ENCODE measurements around the gene RGS17.
A peak's percentile ranks its signal among the peaks of the same experiment; 100 is the strongest.
"Not testable (repeated sequence)": the region's sequence is repeated elsewhere in the genome, so short reads cannot be mapped to it uniquely, and the experiment has no call there.

Gene RGS17, protein sequence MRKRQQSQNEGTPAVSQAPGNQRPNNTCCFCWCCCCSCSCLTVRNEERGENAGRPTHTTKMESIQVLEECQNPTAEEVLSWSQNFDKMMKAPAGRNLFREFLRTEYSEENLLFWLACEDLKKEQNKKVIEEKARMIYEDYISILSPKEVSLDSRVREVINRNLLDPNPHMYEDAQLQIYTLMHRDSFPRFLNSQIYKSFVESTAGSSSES

DNA sequence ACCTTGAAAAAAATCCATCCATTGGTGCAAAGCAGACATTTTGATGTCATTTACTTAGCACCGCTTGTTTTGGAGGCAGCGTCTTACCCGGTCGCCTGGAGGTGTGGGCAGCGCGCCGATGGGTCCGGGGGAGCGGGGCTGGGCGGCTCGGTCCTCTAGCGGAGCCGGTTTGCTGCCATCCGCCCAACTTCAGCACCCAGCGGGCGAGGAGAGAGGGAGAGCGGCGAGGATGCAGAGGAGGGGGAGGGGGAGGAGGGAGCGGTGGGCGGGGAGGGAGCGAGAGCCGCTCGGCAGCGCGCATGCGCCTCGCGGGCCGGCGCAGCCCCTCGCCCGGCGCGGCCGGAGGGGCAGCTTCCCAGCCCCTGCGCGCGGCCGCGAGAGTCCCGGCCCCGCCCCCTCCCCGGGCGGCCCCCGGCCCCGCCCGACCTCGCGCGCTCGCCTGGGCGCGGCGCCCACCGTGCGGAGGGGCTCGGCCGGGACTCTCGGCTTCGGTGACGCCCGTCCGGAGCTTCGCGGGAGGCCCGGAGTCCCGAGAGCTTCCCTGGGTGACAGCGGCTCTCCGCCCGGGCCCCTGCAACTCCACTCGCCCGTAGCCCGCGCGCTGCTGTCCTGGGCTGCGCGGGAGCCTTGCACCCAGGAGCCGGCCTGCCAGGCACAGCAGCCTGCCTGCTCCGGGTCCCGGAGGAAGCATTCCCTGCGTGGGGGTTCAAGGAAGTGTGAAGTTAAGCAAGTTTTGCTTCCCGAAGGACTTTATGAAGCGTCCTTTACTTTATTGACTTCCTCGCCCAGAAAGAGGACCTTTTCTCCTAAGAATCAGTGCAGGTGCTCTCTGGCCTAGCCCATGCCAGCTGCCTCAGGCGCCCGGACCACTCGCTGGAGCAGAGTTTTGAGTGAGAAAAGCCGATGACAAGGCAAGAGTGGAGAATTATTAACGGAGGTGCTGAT lies at the start of gene RGS17:
RGS17 (minus strand) TSS at position 246 of the 945 bp plus-strand sequence. CDS start 87,264 bp downstream, outside the sequence.
- FAIRE-seq (no peak), DNase-seq (ENCODE audit: low spot score) (peak; percentile 38)

DNA sequence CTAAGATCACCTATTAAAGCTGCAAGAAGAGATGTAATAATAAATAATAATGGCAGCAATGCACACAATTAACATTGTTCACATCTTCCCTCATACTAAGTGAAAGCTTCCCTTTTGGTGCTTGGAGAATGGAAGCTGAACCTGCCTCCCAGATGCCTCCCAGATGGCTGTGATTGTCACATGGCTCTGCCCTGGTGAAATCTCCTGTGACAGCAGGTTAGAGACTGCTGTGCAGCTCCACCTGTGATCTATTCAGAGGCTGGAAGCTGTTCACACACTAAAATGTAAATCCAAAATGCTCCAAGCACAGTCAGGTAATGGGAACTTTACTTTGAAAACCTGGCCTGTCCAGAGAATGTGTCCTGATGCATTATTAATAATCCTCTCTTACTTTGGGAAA lies 41.7 kb upstream of the RGS17 start:
- FAIRE-seq (no peak), DNase-seq (ENCODE audit: low spot score) (no peak)

DNA sequence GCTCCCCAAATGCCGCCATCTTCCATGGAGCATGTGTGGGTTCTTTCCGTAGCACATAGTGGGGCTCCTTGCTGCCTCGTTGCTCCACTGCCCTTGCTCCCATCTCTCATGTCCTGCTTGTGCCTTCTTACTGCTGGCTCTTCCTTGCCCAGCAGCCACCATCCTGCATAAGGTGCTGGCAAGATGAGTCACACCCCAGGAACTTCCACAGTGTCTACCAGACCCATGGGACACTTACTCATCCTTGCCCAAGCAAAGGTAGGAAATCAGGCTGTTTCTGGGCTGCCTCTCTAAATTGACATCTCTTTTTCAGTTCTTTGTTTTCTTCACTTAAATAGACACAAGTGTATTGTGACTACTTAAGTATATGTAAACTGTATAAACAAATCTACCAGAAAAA lies 39.4 kb upstream of the RGS17 start:
- peak; percentile 76 for DNase-seq (ENCODE audit: low spot score)
- FAIRE-seq: peak; percentile 87

DNA sequence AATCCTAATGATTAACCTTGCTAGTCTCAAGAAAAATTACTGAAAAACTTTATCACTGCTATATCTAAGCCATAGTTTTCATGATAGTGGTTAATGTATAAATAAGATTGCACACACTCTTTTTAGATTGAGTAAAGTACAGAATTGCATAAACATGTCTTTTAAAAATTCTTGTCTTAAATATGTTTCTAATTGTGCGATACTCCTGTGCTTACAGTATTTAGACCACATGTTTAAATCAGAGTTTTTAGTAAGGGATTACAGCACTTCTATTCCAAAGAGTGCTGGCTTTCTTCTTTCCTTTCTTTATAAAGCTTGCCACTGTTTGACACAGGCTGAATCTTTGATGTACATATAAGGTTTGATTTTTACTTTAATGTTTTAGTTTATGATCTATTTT lies 36.8 kb upstream of the RGS17 start:
- FAIRE-seq (no peak), DNase-seq (ENCODE audit: low spot score) (no peak)

DNA sequence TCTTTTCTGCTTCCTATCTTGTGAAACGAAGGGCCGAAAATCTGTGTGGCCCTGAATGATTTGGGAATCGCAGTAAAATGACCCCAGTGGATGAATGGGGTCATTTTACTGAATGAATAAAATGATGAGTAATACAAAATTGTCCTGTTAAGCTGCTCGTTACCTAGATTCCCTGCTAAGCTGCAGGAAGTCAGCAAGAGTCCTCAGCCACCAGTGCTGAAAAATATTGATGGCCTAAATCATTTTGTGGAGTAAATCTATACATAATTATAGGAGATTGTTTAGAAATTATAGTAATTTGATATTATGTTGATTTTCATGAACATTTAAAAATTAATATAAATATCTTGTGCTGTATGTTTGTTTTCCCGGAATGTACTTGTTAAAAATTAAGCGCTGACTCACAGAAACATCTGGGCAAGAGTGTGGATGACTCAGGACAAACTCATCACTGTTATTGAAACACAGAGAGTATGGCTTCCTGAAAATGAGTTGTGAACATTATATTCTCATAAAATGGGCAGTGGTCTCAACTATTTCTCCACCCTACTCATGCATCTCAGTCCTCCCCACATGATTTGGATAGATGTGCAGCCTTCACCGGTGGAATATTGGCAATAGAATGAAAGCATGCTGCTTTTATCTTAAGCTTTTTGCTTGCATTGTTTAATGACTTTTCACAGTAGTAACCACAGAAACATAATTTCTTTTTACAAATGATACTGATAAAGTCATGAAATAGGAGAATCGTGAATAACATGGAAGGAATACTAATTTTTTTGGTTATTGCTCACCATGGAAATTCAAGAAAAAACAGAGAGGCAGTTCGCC lies 36.2 kb upstream of the RGS17 start:
- FAIRE-seq (peak; percentile 95), DNase-seq (ENCODE audit: low spot score) (peak; percentile 84)

DNA sequence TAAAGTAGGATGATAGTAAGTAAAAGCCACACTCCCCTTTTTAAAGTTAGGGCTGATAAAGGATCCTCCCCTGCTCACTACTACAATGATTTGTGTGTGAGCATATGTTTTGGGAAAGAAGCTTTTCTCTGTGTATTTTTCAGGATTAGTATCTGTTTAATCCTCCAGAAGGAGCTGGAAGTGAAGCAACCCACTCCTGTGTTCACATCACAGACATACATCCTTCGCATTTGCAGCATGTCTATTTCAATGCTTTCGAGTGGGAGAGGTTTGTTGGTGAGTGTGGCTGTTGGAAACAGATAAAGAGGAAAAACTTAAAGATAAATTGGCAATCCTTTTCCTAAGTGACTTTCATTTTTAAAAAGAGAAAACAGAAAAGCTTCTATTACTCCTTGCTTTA lies 31.6 kb upstream of the RGS17 start:
- DNase-seq (ENCODE audit: low spot score): no peak
- FAIRE-seq: no peak

DNA sequence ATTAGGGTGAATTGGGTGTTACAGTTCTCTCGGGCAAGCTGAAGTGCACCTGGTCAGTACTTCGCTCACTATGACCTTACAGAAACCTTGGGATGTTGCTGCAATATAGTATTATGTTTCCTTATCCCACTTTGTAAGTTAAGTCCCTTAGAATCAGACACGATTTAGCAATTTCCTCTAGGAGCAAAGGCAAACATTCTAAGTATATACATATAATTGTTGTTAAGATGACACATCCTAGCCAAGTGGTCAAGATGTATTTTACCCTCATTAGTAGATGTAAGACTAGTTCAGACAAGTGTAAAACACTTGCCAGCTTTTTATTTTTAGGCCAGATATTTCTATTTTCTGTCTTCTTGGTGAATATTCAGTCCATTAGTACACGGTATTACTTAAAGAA lies 31.1 kb upstream of the RGS17 start:
- FAIRE-seq: no peak
- DNase-seq (ENCODE audit: low spot score): no peak

DNA sequence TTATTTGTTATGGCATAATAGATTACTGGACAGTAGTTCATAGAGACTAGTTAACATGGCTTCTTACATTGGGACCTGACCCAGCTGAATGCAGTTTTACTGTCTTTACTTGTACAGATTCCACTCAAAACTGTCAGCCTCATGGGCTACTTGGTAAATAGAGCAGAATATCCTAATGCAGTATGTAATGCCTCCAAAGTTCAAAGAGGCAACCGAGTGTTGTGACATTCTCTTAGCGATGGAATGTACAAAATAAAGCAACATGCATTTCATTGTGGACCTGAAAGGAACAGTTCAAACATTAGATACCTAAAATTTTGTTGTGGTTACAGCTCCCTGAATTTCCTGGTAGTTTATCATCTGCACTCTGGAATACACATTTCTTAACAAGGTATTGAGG lies 29.1 kb upstream of the RGS17 start:
- FAIRE-seq (no peak), DNase-seq (ENCODE audit: low spot score) (no peak)

DNA sequence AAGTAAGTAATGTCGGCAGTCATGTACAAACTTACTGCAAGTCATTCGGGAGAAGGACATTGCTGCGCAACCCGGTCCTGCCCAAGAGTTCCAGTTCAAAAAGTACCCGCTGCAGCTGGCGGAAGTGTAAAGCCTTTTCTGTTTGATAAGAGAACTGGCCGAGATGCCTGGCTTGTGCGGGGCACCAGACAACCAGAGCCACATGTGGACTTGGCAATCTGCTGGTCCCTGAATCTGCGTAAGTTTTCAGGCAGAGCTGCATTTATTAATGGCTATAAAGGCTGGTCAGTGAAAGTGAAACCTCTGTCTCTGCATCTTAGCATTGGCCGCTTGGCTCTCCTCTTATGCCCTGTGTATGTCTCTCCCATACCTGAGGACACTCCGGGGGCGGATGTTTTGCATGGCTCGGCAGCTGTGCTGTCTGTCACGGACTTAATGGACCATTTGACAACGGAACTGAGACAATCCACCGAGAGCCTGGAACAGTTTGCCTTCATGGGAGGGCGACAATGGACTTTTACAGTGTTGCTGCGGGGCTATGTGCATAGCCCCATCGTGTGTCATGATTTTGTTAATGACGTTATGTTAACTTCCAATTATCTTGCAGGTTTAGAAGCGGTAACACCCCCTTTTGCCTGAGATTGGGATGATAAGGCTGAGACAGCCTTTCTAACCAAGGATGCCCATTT lies 19.8 kb upstream of the RGS17 start:
- peak; percentile 30 for DNase-seq (ENCODE audit: low spot score)
- FAIRE-seq: no peak

DNA sequence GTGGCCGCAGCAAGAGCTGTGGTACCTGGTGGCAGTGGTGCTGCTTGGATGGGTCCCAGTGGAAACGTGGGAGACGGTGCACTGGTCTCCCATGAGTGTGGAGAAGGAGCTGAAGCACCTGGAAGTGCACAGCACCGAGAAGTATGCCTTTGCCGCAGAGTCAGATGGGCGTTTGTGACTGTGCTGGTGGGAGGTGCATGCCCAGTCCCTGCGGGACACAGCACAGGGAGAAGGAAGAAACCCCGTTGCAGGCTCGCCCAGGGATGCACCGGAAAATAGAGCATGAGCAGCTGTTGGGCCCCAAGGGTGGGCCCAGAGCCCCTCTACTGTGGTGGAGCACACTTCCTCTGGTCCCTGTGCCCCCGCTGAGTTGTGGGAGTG lies 19.3 kb upstream of the RGS17 start:
- FAIRE-seq (no peak), DNase-seq (ENCODE audit: low spot score) (no peak)

DNA sequence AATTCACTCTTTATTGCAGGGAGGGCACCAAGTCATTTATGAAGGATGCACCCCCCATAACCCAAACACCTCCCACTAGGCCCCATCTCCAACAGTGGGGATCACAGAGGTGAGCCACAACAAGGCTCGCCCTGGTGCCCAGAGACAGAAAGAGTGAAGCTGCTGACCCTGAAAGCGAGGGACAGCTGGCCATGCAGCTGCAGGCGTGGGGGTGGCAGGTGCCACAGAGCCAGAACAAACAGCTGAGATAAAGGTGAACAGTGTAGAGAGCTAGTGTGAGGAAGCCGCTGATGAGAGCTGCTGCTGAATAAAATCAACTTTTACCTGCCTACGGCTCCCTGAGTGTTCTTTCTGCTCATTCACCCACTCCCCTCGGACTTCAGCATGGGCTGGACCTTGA lies 18.8 kb upstream of the RGS17 start:
- FAIRE-seq (no peak), DNase-seq (ENCODE audit: low spot score) (no peak)

DNA sequence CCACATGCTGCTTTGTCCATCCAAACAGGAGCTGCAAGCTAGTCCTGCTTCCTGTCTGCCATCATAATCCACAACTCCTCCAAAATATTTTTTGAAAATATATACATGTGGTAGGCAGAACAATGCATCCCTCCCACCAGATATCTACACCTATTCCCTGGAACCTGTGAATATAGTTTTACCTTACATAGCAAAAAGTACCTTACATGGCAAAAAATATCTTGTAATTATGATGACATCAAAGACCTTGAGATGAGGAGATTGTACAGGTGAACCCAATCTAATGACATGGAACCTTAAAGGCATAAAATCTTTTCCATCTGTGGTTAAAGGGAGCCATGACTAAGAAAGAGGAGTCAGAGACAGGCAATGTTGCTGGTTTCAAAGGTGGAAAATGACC lies 15.3 kb upstream of the RGS17 start:
- FAIRE-seq: no peak

DNA sequence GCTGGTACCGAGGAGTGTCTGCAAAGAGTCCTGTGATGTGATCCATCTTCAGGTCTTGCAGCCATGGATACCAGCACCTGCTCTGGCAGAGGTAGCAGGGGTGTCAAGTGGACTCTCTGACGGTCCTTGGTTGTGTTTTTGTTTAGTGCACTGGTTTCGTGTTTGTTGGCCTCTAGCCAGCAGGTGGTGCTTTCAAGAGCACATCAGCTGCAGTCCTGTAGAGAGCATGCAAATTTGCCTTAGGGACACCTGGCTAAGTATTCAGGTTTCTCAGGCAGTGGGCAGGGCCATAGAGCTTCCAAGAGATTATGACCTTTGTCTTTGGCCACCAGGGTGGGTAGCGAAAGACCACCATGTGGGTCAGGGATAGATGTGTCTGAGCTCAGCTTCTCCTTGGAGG lies 14.5 kb upstream of the RGS17 start:
- FAIRE-seq (no peak), DNase-seq (ENCODE audit: low spot score) (no peak)

More for the DNA sequence above, 15.3 kb upstream of the RGS17 start:
- no peak for DNase-seq (ENCODE audit: low spot score)

DNA sequence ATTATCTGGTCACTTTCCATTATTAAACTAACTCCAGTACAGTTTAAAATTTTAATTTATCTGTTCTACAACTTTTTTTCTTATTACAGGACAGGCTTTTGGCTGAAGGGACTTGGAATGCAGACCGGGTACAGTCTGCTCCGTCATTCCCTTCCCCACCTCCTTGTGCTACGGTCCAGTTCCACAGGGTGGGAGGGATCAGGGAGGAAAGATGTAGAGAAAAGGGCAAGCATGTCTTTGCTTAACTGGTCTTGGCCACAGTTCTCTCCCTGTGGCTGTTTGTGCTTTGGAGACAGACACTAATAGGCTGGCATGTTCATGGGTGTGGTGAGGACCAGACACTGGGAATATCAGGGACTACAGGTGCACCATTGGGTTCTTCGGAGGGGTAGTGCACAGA lies 12.1 kb upstream of the RGS17 start:
- FAIRE-seq: no peak

DNA sequence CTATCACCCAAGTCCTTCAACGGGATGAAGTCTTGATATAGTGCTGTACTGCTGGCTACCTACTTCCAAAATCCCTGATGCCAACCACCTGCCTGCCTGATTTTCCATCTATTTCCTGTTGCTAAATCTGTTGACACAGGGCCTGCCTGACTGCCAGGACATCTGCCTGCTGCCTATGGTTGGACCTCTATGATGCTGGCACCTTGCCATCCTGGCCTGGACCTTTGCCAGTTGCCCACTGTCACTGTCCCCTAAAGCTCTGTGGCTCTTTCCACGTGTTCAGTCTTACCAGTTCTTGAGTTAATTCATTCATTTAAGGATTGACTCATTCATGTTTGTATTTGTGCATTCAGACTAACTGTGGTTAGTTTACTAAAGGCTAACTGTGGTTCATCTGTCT lies 9.2 kb upstream of the RGS17 start:
- FAIRE-seq (no peak), DNase-seq (ENCODE audit: low spot score) (no peak)

More for the DNA sequence above, 12.1 kb upstream of the RGS17 start:
- no peak for DNase-seq (ENCODE audit: low spot score)

DNA sequence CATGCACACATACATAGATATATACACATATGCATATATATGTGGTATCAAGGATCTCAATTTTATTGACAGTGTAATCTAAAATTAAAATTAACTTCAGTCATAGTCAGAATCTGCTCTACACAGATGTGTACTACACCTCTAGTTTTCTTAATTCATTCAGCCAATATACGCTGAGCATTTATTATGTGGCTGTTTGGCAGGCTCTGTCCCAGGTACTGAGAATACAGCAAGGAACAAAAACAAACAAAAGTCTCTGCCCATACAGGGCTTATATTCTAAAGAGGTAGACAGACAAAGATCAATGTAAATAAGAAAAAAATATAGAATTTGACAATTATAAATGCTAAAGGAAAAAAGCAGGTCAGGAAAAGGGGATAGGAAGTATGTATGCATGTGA lies 7.8 kb upstream of the RGS17 start:
- FAIRE-seq (no peak), DNase-seq (ENCODE audit: low spot score) (no peak)

DNA sequence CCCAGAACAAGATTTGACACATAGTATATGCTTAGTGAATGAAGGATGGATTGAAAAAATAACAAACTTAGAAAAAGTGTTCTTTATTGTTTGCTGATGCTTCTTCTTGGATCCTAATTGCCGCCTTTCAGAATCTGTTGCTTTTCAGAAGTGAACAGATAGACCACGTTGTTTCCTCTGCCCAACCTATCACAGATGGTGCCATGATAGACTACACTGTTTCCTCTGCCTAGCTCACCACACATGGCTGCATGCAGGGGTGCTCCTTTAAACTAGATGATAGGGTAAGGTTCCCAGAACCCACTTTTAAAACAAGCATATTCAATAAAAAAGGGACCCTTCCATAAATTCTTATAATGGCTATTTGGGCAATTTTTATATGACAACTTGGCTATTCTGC lies 4.6 kb upstream of the RGS17 start:
- FAIRE-seq (no peak), DNase-seq (ENCODE audit: low spot score) (no peak)

DNA sequence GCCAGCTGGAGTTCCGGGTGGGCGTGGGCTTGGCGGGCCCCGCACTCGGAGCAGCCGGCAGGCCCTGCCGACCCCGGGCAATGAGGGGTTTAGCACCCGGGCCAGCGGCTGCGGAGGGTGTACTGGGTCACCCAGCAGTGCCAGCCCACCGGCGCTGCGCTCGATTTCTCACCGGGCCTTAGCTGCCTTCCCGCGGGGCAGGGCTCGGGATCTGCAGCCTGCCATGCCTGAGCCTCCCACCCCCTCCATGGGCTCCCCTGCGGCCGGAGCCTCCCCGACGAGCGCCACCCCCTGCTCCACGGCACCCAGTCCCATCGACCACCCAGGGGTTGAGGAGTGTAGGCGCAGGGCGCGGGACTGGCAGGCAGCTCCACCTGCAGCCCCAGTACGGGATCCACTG lies 2.6 kb upstream of the RGS17 start:
- FAIRE-seq: not testable (repeated sequence)

DNA sequence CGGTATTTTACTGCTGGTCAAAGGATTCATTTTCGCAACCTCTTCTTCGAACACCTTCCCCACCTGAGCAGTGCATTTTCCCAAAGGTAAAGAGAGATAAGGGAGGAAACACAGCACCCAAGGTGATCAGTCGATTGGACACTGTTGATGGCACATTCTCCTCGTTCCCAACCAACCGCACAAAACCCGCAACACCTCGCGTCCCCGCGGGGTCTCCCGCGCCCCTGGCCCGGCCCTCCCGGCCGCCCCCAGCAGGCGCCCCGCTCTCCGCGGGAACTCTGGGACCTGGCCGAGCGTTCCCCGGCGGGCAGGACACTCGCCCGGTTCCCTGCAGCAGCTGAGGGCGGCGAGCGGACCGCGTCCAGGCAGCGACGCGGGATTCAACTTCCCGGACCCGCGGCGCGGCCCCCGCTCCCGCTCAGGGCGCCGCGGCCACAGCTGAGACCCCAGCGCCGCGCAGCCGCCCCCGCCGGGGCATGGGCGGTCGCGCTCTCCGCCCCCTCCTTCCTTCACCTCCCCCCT lies 506 bp downstream of the RGS17 start:
- FAIRE-seq: no peak

More for the DNA sequence above, 2.6 kb upstream of the RGS17 start:
- DNase-seq (ENCODE audit: low spot score): not testable (repeated sequence)

DNA sequence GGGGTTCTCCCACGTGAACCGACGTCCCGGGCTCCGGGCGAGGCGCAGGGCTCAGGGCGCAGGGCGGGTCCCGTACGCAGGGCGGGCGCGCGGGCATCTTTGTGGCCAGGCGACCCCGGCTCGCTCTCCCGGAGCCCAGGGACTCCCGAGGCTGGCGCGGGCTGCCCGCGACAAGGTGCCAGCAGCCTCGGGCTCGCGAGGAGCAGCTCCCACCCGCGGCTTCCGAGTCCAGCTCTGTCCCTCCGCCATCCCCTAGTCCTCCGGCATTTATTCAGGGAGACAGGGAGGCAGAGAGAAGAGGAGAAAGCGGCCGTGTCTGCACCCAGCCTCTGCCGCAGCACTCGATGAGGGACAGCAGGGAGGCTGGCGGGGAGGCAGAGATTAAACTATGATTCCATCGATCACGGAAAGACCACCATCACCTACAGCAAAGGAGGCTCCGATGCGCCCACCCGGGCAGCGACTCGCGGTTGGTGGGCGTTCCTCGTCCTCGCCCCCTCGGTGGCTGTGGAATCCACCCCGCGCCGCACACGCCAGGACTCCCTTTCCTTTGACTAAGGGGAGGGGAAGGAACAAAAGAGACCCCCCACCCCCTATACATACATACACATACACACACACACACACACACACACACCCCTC lies 1.1 kb downstream of the RGS17 start:
- no peak for DNase-seq (ENCODE audit: low spot score)
- no peak for FAIRE-seq

More for the DNA sequence above, 506 bp downstream of the RGS17 start:
- no peak for DNase-seq (ENCODE audit: low spot score)
